Common myeloid progenitor, CD34-positive (primary cell): ENCODE results near the gene EXD1.

Experiments
- CTCF ChIA-PET: fragments of 350-600 bp; sonication (Branson Sonifier 250); formaldehyde crosslinking; loops from one replicate; lab custom pipeline; 2021; ENCODE audit warnings: antibody characterized with exemption; lab: Charles Lee
- POLR2A ChIA-PET: fragments of 350-600 bp; sonication (Branson Sonifier 250); formaldehyde crosslinking; loops from one replicate; lab custom pipeline; 2021; ENCODE audit warnings: antibody characterized with exemption; lab: Charles Lee
- DNase-seq, 3 donors: peaks; one replicate each; pipeline versions ENCODE4 v3.0.0 to v3.0.0-alpha.2; 2013
- H3K27ac ChIP-seq, 2 experiments: 1 replicate in 1 of 2; 2 replicates in 1 of 2; pipeline ENCODE4 v1.7.0; 2013; ENCODE audit warnings: inconsistent platforms in 2 of 2, low read length in 2 of 2, mild to moderate bottlenecking in 2 of 2, low read depth in 1 of 2, moderate library complexity in 1 of 2; ENCODE audit not compliant: severe bottlenecking in 2 of 2, insufficient read depth in 1 of 2, poor library complexity in 1 of 2
- H3K27me3 ChIP-seq, 5 experiments: replicated peaks in 2 of 5; 1 replicate in 3 of 5; 2 replicates in 2 of 5; pipeline versions ENCODE4 v1.6.1 to v1.7.0; 2013; ENCODE audit warnings: low read length in 4 of 5, mild to moderate bottlenecking in 2 of 5, moderate library complexity in 2 of 5, inconsistent platforms in 1 of 5; ENCODE audit not compliant: insufficient read depth in 5 of 5, control insufficient read depth in 4 of 5
- H3K36me3 ChIP-seq, 4 experiments: 1 replicate in 2 of 4; 2 replicates in 2 of 4; pipeline versions ENCODE4 v1.6.1 to v1.7.0; 2013; ENCODE audit warnings: low read length in 3 of 4, control low read depth in 1 of 4, mild to moderate bottlenecking in 1 of 4; ENCODE audit not compliant: control insufficient read depth in 4 of 4, insufficient read depth in 4 of 4
- H3K4me1 ChIP-seq, 4 experiments: 1 replicate in 3 of 4; 2 replicates in 1 of 4; pipeline versions ENCODE4 v1.6.1 to v1.7.1; 2013; ENCODE audit warnings: low read length in 3 of 4, mild to moderate bottlenecking in 3 of 4, control low read depth in 1 of 4, inconsistent platforms in 1 of 4, moderate library complexity in 1 of 4; ENCODE audit not compliant: control insufficient read depth in 4 of 4, insufficient read depth in 4 of 4; ENCODE audit errors: control extremely low read depth in 1 of 4
- H3K4me3 ChIP-seq, 7 experiments: 1 replicate in 4 of 7; 2 replicates in 3 of 7; pipeline versions ENCODE4 v1.5.1 to v1.7.0; 2013; ENCODE audit warnings: mild to moderate bottlenecking in 7 of 7, low read length in 6 of 7, moderate library complexity in 6 of 7, inconsistent platforms in 2 of 7, low read depth in 2 of 7, control low read depth in 1 of 7; ENCODE audit not compliant: insufficient read depth in 4 of 7, control insufficient read depth in 1 of 7; ENCODE audit errors: extremely low read depth in 1 of 7
- H3K9me3 ChIP-seq, 5 experiments: 1 replicate in 4 of 5; 2 replicates in 1 of 5; pipeline versions ENCODE4 v1.6.1 to v1.7.1; 2013; ENCODE audit warnings: low read length in 4 of 5, mild to moderate bottlenecking in 2 of 5, inconsistent platforms in 1 of 5, low read depth in 1 of 5, moderate library complexity in 1 of 5; ENCODE audit not compliant: control insufficient read depth in 4 of 5, insufficient read depth in 2 of 5; ENCODE audit errors: control extremely low read depth in 1 of 5
- WGBS: methylation state at CpG from one replicate; pipeline ENCODE4 v1.1.5; 2013; ENCODE audit not compliant: insufficient coverage; 5-methylcytosine and 5-hydroxymethylcytosine counted together

Gene EXD1

GRCh38 chr15:41207687-41208448 lies 22.7 kb downstream of the EXD1 start:
- POLR2A ChIA-PET: no interaction called here
- 95% methylated on average over 2 of the region's 5 CpGs for WGBS

GRCh38 chr15:41205315-41205714 lies 25.2 kb downstream of the EXD1 start:
- 93% methylated on average over 3 of the region's 3 CpGs for WGBS
- ChIA-PET CTCF (no interaction called here), POLR2A (no interaction called here)
- Histone ChIP-seq H3K4me1 (no peaks in the 10 kb centered on the region), H3K9me3 (no peaks in the 10 kb centered on the region), H3K4me3 (no peak overlapping the region), H3K27me3 (no peaks in the 10 kb centered on the region), H3K36me3 (no peaks in the 10 kb centered on the region), H3K27ac (no peak overlapping the region)
- DNase-seq: no peak

More at GRCh38 chr15:41207687-41208448, 22.7 kb downstream of the EXD1 start:
- CTCF ChIA-PET: interaction anchor here (1.2 kb wide), 1 partner anchor 19 kb away, joined by 3 read pairs; no protein-coding TSS in a partner anchor
- DNase-seq: no peak
- H3K9me3 ChIP-seq: no peaks in the 10 kb centered on the region
- H3K4me1 ChIP-seq: no peaks in the 10 kb centered on the region
- no peak overlapping the region for H3K4me3 ChIP-seq
- H3K36me3 ChIP-seq: no peaks in the 10 kb centered on the region
- no peak overlapping the region for H3K27ac ChIP-seq
- H3K27me3 ChIP-seq: no peaks in the 10 kb centered on the region

- no peak for DNase-seq
- ChIA-PET CTCF (no interaction called here), POLR2A (no interaction called here)
- Histone ChIP-seq H3K27me3 (no peaks in the 10 kb centered on the region), H3K27ac (no peak overlapping the region), H3K4me3 (no peak overlapping the region), H3K4me1 (no peaks in the 10 kb centered on the region), H3K36me3 (no peaks in the 10 kb centered on the region), H3K9me3 (no peaks in the 10 kb centered on the region)
- 100% methylated on average over 3 of the region's 7 CpGs for WGBS
Observed at GRCh38 chr15:41203395-41203794, 27.2 kb downstream of the EXD1 start.

GRCh38 chr15:41199470-41199869 lies 31.1 kb downstream of the EXD1 start:
- DNase-seq: no peak
- Histone ChIP-seq H3K4me1 (no peaks in the 10 kb centered on the region), H3K4me3 (no peak overlapping the region), H3K27ac (no peak overlapping the region), H3K9me3 (no peaks in the 10 kb centered on the region), H3K36me3 (no peaks in the 10 kb centered on the region), H3K27me3 (no peaks in the 10 kb centered on the region)
- POLR2A ChIA-PET: no interaction called here
- CTCF ChIA-PET: no interaction called here

GRCh38 chr15:41194444-41194843 lies 36.1 kb downstream of the EXD1 start:
- Histone ChIP-seq H3K27ac (no peak overlapping the region), H3K27me3 (no peaks in the 10 kb centered on the region), H3K4me1 (no peaks in the 10 kb centered on the region), H3K4me3 (no peak overlapping the region), H3K36me3 (no peaks in the 10 kb centered on the region), H3K9me3 (no peaks in the 10 kb centered on the region)
- ChIA-PET POLR2A (no interaction called here), CTCF (interaction anchor here (0.7 kb wide), 1 partner anchor 9 kb away, joined by 3 read pairs; no protein-coding TSS in a partner anchor)
- no peak for DNase-seq
- no CpG with 5 or more reads among the region's 1 CpG for WGBS

- DNase-seq: no peak
- 40% methylated on average over 1 of the region's 2 CpGs for WGBS
- Histone ChIP-seq H3K27me3 (no peaks in the 10 kb centered on the region), H3K27ac (no peak overlapping the region), H3K4me3 (no peak overlapping the region), H3K9me3 (no peaks in the 10 kb centered on the region), H3K36me3 (no peaks in the 10 kb centered on the region), H3K4me1 (peaks cover 0 to 4% (median 0%) of the 10 kb centered on the region in 4 experiments)
- POLR2A ChIA-PET: no interaction called here
- CTCF ChIA-PET: interaction anchor here (0.8 to 3.6 kb wide), 13 partner anchors 12 to 288 kb away, joined by 3 to 66 read pairs (median 4); partner anchors contain the start of gene VPS18
Observed at GRCh38 chr15:41183581-41183980, 47.0 kb downstream of the EXD1 start.

- Histone ChIP-seq H3K27ac (no peak overlapping the region), H3K36me3 (no peaks in the 10 kb centered on the region), H3K4me1 (peaks cover 0 to 4% (median 0%) of the 10 kb centered on the region in 4 experiments), H3K4me3 (no peak overlapping the region), H3K9me3 (no peaks in the 10 kb centered on the region), H3K27me3 (no peaks in the 10 kb centered on the region)
- no peak for DNase-seq
- ChIA-PET POLR2A (no interaction called here), CTCF (interaction anchor here (1.0 to 1.7 kb wide), 2 partner anchors 160 to 276 kb away, joined by 3 read pairs; no protein-coding TSS in a partner anchor)
- WGBS: 71% methylated on average over 3 of the region's 4 CpGs
Observed at GRCh38 chr15:41182266-41182665, 48.3 kb downstream of the EXD1 start.
